Left ventricle myocardium inferior (tissue), 1 donor: ENCODE data around the gene NCKAP5L. TPM values are rescaled to one million over a fixed set of nuclear protein-coding genes. Genes with fewer than 3 reads are reported as not detected.

Source experiments
- DNase-seq: peaks from one replicate; pipeline ENCODE4 v3.0.0-alpha.2; 2020
- H3K27ac ChIP-seq: fragments of 200-600 bp; replicated peaks from 2 replicates; pipeline ENCODE4 v1.8.0; 2021
- H3K27me3 ChIP-seq: fragments of 200-600 bp; 2 replicates; pipeline ENCODE4 v1.8.0; 2021; ENCODE audit warnings: low read depth
- H3K36me3 ChIP-seq: fragments of 200-600 bp; 2 replicates; pipeline ENCODE4 v1.8.0; 2021
- H3K4me1 ChIP-seq: fragments of 200-600 bp; 2 replicates; pipeline ENCODE4 v1.8.0; 2021
- H3K4me3 ChIP-seq: fragments of 200-600 bp; 2 replicates; pipeline ENCODE4 v1.8.0; 2021; ENCODE audit warnings: mild to moderate bottlenecking, moderate library complexity
- H3K9me3 ChIP-seq: fragments of 200-600 bp; replicated peaks from 2 replicates; pipeline ENCODE4 v1.8.0; 2021
- intact Hi-C: fragments of 100-400 bp; cut with micrococcal nuclease; formaldehyde crosslinking; loops from one replicate; pipeline ENCODE4 v1.11.0; 2022
- long read RNA-seq: library from polyadenylated mRNA; unstranded; transcript quantifications from one replicate; pipeline ENCODE4 v2.0.0, GENCODE V29; 2021
- total RNA-seq: library from RNA; stranded (reverse); fragmentation: NEBNext Ultra II Directional; extraction: Animal tissue kit (Norgen Biotek cat#: 25700); gene quantifications from one replicate; pipeline ENCODE4 v1.2.1, GENCODE V29; 2021
- TF ChIP-seq, protein P1 (sequence below): fragments of 200-600 bp; IDR thresholded peaks from 2 replicates; pipeline ENCODE4 v1.8.0; 2021; ENCODE audit warnings: antibody characterized with exemption, mild to moderate bottlenecking, borderline replicate concordance
- donor health status: DM: no; HTN: yes; CAD: no; lungs with severe emphysema.

The NCKAP5L gene, protein sequence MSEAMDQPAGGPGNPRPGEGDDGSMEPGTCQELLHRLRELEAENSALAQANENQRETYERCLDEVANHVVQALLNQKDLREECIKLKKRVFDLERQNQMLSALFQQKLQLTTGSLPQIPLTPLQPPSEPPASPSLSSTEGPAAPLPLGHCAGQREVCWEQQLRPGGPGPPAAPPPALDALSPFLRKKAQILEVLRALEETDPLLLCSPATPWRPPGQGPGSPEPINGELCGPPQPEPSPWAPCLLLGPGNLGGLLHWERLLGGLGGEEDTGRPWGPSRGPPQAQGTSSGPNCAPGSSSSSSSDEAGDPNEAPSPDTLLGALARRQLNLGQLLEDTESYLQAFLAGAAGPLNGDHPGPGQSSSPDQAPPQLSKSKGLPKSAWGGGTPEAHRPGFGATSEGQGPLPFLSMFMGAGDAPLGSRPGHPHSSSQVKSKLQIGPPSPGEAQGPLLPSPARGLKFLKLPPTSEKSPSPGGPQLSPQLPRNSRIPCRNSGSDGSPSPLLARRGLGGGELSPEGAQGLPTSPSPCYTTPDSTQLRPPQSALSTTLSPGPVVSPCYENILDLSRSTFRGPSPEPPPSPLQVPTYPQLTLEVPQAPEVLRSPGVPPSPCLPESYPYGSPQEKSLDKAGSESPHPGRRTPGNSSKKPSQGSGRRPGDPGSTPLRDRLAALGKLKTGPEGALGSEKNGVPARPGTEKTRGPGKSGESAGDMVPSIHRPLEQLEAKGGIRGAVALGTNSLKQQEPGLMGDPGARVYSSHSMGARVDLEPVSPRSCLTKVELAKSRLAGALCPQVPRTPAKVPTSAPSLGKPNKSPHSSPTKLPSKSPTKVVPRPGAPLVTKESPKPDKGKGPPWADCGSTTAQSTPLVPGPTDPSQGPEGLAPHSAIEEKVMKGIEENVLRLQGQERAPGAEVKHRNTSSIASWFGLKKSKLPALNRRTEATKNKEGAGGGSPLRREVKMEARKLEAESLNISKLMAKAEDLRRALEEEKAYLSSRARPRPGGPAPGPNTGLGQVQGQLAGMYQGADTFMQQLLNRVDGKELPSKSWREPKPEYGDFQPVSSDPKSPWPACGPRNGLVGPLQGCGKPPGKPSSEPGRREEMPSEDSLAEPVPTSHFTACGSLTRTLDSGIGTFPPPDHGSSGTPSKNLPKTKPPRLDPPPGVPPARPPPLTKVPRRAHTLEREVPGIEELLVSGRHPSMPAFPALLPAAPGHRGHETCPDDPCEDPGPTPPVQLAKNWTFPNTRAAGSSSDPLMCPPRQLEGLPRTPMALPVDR (N-terminal part only)
- 25.5 TPM for total RNA-seq
- long read RNA-seq, full-length matches to known transcripts = 3 of 26 reads
- long read RNA-seq, partial matches to known transcripts = 12 of 26 reads
- long read RNA-seq, other reads (novel, unspliced or antisense) = 11 of 26 reads

DNA sequence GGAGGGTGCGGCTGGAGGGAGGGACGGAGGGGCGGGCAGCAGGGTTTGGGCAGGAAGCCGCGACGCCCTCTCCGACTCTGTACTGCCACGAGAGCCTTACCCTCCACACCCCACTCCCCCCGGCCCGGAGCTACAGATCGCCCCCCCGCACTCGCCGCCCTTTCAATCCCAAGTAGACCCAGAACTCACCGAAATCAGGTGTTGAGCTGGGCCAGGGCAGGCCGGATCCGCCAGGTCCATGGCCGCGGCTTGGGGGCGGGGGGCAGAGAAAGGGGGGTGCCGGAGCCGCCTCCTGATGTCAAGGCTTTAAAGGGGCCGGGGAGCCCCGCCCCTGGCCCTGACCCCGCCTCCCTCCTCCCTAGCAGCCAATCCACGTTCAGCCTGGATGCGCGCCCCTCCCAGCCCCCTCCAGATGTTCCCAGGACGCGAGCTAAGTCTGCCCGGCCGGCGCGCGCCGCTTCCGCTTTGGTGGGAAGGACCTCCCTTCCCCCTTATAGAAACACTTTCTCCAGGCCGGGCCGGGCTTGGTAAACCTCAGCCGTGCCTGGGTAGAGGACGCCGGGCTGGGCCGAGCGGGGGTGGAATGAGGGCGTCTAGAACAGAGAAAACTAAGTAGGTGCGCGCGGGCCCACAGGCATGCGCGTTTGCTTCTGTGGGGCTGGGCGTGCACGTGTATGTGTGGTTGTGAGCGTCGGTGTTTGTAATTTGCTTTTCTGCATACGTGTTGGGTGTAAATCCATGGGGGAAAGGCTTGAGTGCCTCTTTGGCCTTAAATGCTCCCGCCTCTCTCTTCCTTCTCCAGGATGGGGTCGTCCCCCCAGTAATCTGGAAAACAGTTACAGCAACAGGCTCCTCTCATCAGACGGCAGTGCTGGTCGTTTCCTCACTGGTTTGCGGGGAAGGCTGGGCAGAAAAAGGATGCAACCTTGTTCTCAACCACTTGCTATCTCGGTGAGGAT, at the start of gene NCKAP5L:
Gene NCKAP5L, minus strand, starts transcription at position 281 of the 959 bp plus-strand sequence. CDS start 24,369 bp downstream, outside the sequence.
- intact Hi-C loops = no loop called here
- H3K4me3 ChIP-seq = peak within 1 kb of the TSS; percentile 96

DNA sequence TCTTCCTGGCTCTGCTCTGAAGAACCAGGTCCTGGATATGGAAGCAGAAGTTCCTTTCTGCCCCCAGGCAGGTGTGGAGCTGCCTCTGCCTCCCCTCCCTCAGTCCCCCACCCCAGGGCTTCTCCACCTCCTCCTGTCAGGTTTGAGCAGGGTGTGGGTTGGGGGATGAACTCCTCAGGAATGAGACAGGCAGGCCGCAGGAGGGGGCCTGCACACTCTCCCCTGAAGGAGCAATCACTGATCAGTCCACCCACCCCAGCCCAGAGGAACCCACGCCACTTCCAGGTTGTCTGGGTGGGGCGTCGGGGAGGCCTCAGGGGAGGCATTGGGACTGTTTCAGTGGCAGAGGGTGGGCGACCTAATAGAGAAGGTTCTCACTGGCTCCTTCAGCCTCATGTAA, 48.9 kb upstream of the NCKAP5L start:
- no peak for DNase-seq
- H3K9me3 ChIP-seq = no peaks in the 10 kb centered on the region
- no peaks in the 10 kb centered on the region for H3K36me3 ChIP-seq
- H3K4me1 ChIP-seq = peaks cover 11% of the 10 kb centered on the region
- no peak overlapping the region for H3K4me3 ChIP-seq
- H3K27ac ChIP-seq = no peak overlapping the region
- intact Hi-C loops = no loop called here
- TF ChIP-seq, protein P1, sequence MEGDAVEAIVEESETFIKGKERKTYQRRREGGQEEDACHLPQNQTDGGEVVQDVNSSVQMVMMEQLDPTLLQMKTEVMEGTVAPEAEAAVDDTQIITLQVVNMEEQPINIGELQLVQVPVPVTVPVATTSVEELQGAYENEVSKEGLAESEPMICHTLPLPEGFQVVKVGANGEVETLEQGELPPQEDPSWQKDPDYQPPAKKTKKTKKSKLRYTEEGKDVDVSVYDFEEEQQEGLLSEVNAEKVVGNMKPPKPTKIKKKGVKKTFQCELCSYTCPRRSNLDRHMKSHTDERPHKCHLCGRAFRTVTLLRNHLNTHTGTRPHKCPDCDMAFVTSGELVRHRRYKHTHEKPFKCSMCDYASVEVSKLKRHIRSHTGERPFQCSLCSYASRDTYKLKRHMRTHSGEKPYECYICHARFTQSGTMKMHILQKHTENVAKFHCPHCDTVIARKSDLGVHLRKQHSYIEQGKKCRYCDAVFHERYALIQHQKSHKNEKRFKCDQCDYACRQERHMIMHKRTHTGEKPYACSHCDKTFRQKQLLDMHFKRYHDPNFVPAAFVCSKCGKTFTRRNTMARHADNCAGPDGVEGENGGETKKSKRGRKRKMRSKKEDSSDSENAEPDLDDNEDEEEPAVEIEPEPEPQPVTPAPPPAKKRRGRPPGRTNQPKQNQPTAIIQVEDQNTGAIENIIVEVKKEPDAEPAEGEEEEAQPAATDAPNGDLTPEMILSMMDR = no peak
- peaks cover 12% of the 10 kb centered on the region for H3K27me3 ChIP-seq

More for the DNA sequence above, at the start of gene NCKAP5L:
- TF ChIP-seq, protein P1 = no peak
- no peaks in the 10 kb centered on the region for H3K36me3 ChIP-seq
- H3K27me3 ChIP-seq = no peaks in the 10 kb centered on the region
- H3K27ac ChIP-seq = peak within 1 kb of the TSS; percentile 98
- peak; percentile 98 for DNase-seq
- peaks cover 59% of the 10 kb centered on the region for H3K4me1 ChIP-seq
- no peaks in the 10 kb centered on the region for H3K9me3 ChIP-seq

DNA sequence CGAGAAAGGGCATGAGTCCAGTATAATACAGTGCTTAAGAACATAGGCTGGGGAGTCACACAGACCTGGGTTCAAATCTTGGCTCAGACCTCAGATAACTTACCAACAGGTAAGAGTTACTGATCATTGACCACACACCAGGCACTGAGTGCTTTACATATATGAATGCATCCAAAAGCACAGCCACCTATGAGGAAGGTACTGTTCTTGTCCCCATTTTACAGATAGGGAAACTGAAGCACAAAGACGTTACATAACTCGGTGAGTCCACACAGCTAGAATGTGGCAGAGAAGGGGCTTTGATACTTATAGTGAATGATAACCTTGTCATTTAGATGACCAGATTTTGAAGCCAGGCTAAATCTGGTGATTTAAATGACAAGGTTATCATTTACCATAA, 47.9 kb upstream of the NCKAP5L start:
- Histone ChIP-seq H3K27ac (no peak overlapping the region), H3K27me3 (peaks cover 12% of the 10 kb centered on the region), H3K4me1 (peaks cover 11% of the 10 kb centered on the region), H3K9me3 (no peaks in the 10 kb centered on the region), H3K36me3 (no peaks in the 10 kb centered on the region), H3K4me3 (no peak overlapping the region)
- TF ChIP-seq, protein P1 = no peak
- intact Hi-C loops = no loop called here
- DNase-seq = no peak

DNA sequence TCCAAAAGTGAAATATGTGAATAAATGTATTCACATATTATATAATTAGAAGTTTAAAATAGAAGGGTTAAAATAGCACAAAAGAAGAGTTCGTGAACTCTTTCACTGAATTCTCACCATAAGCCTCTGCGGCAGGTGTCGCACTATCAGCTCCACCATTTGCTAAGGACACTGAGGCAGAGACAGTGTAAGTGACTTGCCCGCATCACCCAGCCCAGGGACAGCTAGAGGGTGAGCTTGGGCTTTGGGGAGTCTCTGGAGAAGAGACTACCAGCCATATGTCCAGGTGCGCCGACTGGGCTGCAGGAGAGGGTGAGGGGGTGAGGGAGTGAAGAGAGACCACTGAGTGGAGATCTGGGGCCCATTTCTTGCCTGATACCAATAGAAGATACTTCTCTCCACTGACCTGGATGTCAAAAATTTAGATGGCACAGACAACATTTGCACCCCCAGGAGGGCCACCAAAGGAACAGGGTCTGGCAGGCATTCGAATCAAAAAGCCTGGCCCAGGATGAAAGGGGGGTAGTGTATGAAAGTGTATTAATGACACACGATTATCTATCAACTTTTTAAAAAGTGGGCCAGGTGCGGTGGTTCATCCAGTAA, 47.0 kb upstream of the NCKAP5L start:
- DNase-seq = no peak

More for the DNA sequence above, 47.0 kb upstream of the NCKAP5L start:
- no peaks in the 10 kb centered on the region for H3K9me3 ChIP-seq
- intact Hi-C loops = no loop called here
- H3K27me3 ChIP-seq = peaks cover 12% of the 10 kb centered on the region
- H3K36me3 ChIP-seq = no peaks in the 10 kb centered on the region
- H3K27ac ChIP-seq = no peak overlapping the region
- peaks cover 17% of the 10 kb centered on the region for H3K4me1 ChIP-seq
- no peak overlapping the region for H3K4me3 ChIP-seq
- TF ChIP-seq, protein P1 = no peak
